ENCODE results near the gene ATP6V1G1. TPM values are rescaled to one million over a fixed set of nuclear protein-coding genes. Genes with fewer than 3 reads are reported as not detected.

Gene ATP6V1G1
- total RNA-seq, 1 donor from 2014 or later = 56.9 TPM

DNA sequence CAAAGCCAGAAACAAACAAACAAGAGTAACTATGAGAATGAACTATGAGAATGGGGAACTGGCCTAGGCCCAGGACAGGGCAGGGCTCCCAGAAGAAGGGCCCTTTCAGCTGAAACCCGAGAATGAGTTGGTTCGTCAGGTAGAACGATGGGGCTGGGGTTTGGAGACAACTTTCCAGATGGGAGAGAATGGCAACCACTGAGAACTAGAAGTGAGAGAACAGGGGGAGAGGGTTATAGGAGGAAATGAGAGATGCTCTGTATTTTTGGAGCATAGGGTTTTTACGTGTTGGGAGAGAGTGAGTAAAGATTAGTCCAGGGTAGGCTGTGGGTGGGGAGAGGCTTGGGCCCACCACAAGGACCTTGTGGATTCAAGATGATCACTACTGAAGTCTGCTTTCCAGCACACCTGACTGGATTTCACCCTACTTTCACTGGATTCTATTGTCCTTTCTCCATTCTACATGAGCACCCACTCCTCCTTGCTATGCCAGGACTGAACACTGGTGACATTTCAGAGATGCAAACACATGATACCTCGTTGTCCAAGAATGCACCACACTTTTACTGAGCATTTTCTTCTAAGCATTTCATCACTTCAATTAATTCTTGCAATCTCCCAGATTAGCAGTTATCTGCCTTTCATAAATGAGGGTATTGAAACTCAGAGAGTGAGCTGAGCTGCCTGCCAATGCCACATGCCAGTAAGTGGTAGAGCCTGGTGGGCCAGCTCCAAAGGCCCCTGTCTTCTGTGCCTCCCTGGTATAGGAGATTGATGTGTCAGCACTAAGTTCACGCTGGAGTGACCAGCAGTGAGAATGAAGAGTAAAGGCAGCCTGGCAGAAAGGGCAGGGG is 20.3 kb downstream of the ATP6V1G1 start:
- Histone ChIP-seq H3K27ac (ENCODE audit: low read depth, low read length) (no peak overlapping the region), H3K4me3 (ENCODE audit: low read length in 3 of 3) (no peak overlapping the region), H3K9ac (ENCODE audit: low read depth in 1 of 3, low read length in 3 of 3) (no peak overlapping the region), H3K9me3 (ENCODE audit: control insufficient read depth in 3 of 3, low read length in 3 of 3) (no peaks in the 10 kb centered on the region), H3K27me3 (ENCODE audit: control insufficient read depth in 3 of 3, insufficient read depth in 3 of 3, low read length in 3 of 3) (no peaks in the 10 kb centered on the region), H3K36me3 (ENCODE audit: control insufficient read depth in 3 of 3, insufficient read depth in 3 of 3, low read length in 3 of 3) (no peaks in the 10 kb centered on the region), H3K4me1 (ENCODE audit: control insufficient read depth in 3 of 3, insufficient read depth in 3 of 3, low read length in 3 of 3) (peaks cover 10 to 20% (median 15%) of the 10 kb centered on the region in 3 donors)

DNA sequence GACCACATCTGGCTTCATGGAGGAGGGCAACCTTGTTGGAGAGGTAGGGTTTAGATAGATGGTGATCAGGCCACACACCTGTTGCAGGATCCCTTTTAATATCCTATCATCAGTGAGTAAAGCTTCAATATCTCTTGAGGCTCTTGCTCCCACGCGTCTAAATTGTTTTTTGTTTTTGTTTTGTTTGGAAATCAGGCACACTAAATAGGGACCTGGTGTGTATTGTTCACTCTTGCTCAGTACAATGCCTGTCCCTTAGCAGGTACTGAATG is 20.9 kb downstream of the ATP6V1G1 start:
- Histone ChIP-seq H3K4me1 (ENCODE audit: control insufficient read depth in 3 of 3, insufficient read depth in 3 of 3, low read length in 3 of 3) (peaks cover 10 to 22% (median 15%) of the 10 kb centered on the region in 3 donors), H3K9ac (ENCODE audit: low read depth in 1 of 3, low read length in 3 of 3) (no peak overlapping the region), H3K27ac (ENCODE audit: low read depth, low read length) (no peak overlapping the region), H3K4me3 (ENCODE audit: low read length in 3 of 3) (no peak overlapping the region), H3K36me3 (ENCODE audit: control insufficient read depth in 3 of 3, insufficient read depth in 3 of 3, low read length in 3 of 3) (no peaks in the 10 kb centered on the region), H3K9me3 (ENCODE audit: control insufficient read depth in 3 of 3, low read length in 3 of 3) (no peaks in the 10 kb centered on the region), H3K27me3 (ENCODE audit: control insufficient read depth in 3 of 3, insufficient read depth in 3 of 3, low read length in 3 of 3) (no peaks in the 10 kb centered on the region)

DNA sequence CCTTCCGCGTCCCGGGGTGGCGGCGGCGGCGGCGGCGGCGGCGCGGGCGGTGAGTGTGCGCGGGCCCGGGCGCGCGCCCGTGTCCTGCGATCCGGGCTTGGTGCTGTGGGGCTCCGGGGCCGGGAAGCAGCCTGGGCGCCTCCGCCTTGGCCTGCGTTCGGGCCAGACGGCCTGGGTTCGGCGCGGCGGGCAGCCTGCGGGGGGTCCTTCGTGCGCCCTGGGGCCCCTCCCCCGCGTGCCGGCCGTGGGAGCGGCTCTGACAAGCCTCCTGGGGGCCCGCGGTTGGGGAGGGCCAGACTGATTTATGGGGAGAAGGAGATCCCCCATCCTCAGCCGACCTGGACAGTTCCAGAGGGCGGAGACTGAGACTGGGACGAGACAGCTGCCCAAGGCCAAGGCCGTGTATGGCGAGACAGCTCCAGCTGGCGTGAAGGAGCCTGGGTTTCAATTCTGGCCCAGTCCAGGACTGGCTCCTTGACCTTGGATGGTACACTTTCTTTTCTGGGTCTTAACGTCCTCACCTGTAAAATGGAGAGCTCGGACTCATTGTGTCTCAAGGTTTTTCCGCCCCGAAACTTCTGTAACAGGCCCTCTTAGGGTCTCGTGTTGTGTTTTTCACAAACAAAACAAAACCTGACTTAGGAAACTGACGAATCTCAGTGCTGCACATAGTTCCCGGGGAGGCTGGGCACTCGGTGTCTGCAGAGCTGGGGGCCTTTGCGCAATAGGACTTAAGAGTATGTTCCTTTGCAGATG is 24.1 kb downstream of the ATP6V1G1 start:
- peak overlapping the region; percentile 82 for H3K27ac ChIP-seq (ENCODE audit: low read depth, low read length)
- no peaks in the 10 kb centered on the region for H3K27me3 ChIP-seq (ENCODE audit: control insufficient read depth in 3 of 3, insufficient read depth in 3 of 3, low read length in 3 of 3)
- H3K9me3 ChIP-seq (ENCODE audit: control insufficient read depth in 3 of 3, low read length in 3 of 3) = no peaks in the 10 kb centered on the region
- no peaks in the 10 kb centered on the region for H3K36me3 ChIP-seq (ENCODE audit: control insufficient read depth in 3 of 3, insufficient read depth in 3 of 3, low read length in 3 of 3)
- H3K4me1 ChIP-seq (ENCODE audit: control insufficient read depth in 3 of 3, insufficient read depth in 3 of 3, low read length in 3 of 3) = peaks cover 10 to 22% (median 15%) of the 10 kb centered on the region in 3 donors
- H3K4me3 ChIP-seq (ENCODE audit: low read length in 3 of 3) = peak overlapping the region; percentile 80 to 85 (median 83)
- H3K9ac ChIP-seq (ENCODE audit: low read depth in 1 of 3, low read length in 3 of 3) = peak overlapping the region; percentile 70 to 85 (median 78)

DNA sequence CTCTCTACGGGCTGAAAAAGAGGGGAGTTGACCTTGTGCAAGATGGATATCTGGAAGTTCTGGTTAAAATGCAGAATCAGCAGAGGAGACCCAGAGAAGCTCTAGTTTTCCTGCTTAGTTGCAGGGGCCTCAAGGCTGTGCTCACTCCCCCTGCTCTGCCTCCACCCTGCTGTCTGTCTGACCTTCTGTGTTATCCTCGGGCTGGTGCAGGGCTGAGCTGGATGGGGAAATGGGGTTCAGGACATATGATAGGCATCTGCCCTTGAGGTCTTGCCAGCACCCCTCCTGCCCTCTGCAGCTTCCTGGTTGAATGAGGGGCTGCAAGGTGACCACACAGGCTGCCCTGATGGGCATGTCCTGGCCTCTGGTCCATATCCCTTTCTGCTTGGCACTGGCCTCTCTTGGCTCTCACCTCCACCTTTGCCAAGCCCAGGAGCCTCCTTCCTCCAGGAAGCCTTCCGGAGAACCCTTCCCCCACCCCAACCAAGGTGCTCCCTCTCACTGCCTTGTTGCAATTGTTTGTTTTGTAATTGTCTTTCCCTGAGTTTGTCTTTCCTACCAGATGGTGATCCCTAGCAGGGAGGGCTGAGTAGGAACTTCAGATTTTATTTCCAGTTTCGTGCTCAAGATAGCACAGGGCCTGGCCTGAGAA is 24.8 kb downstream of the ATP6V1G1 start:
- Histone ChIP-seq H3K27ac (ENCODE audit: low read depth, low read length) (peak overlapping the region; percentile 82), H3K27me3 (ENCODE audit: control insufficient read depth in 3 of 3, insufficient read depth in 3 of 3, low read length in 3 of 3) (no peaks in the 10 kb centered on the region), H3K9me3 (ENCODE audit: control insufficient read depth in 3 of 3, low read length in 3 of 3) (no peaks in the 10 kb centered on the region), H3K36me3 (ENCODE audit: control insufficient read depth in 3 of 3, insufficient read depth in 3 of 3, low read length in 3 of 3) (no peaks in the 10 kb centered on the region), H3K4me1 (ENCODE audit: control insufficient read depth in 3 of 3, insufficient read depth in 3 of 3, low read length in 3 of 3) (peaks cover 10 to 22% (median 15%) of the 10 kb centered on the region in 3 donors), H3K9ac (ENCODE audit: low read depth in 1 of 3, low read length in 3 of 3) (peak overlapping the region; percentile 70 to 85 (median 78)), H3K4me3 (ENCODE audit: low read length in 3 of 3) (peak overlapping the region; percentile 80 to 85 (median 83))

DNA sequence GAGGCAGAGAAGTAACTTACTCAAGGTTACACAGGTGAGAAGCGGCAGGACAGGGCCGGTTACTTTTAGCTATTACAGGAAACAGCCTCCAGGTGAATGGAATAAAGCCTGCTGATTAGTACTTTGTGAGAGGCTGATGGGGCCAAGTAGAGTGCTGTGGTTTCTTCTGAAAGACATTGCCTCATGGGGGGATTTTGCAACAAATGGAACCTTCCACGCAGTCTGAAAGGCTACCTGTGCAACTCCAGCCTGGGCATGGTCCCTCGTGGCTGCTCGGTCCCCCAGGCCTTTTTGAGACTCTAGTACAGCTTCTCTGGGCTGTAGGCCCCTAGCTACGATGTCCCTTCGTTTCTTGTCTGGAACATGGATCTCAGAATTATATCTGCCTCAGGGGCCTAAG is 25.5 kb downstream of the ATP6V1G1 start:
- Histone ChIP-seq H3K9me3 (ENCODE audit: control insufficient read depth in 3 of 3, low read length in 3 of 3) (no peaks in the 10 kb centered on the region), H3K27me3 (ENCODE audit: control insufficient read depth in 3 of 3, insufficient read depth in 3 of 3, low read length in 3 of 3) (no peaks in the 10 kb centered on the region), H3K36me3 (ENCODE audit: control insufficient read depth in 3 of 3, insufficient read depth in 3 of 3, low read length in 3 of 3) (peaks cover under 1 to 1% (median 1%) of the 10 kb centered on the region in 3 donors), H3K4me1 (ENCODE audit: control insufficient read depth in 3 of 3, insufficient read depth in 3 of 3, low read length in 3 of 3) (peaks cover 10 to 22% (median 15%) of the 10 kb centered on the region in 3 donors), H3K9ac (ENCODE audit: low read depth in 1 of 3, low read length in 3 of 3) (no peak overlapping the region), H3K27ac (ENCODE audit: low read depth, low read length) (no peak overlapping the region), H3K4me3 (ENCODE audit: low read length in 3 of 3) (no peak overlapping the region)

DNA sequence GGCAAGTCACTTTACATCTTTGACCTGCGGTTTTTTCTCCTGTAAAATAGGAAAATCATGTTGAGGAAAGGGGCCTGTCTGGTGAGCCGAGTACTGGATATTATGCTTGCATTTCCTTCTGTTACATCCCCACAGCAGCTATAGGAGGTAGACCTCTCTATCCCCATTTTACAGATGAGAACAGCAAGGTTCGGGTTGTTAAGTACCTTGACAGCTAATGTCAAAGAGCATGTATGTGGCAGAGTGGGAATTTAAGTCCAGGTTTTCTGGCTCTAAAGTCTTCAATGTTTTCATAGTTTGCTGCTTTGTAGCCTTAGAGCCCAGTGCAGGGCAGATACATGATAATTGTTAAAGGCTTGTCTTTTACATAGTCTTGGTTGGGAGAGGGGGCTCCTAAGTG is 26.4 kb downstream of the ATP6V1G1 start:
- Histone ChIP-seq H3K9ac (ENCODE audit: low read depth in 1 of 3, low read length in 3 of 3) (no peak overlapping the region), H3K36me3 (ENCODE audit: control insufficient read depth in 3 of 3, insufficient read depth in 3 of 3, low read length in 3 of 3) (peaks cover 2 to 6% (median 2%) of the 10 kb centered on the region in 3 donors), H3K9me3 (ENCODE audit: control insufficient read depth in 3 of 3, low read length in 3 of 3) (no peaks in the 10 kb centered on the region), H3K4me3 (ENCODE audit: low read length in 3 of 3) (no peak overlapping the region), H3K27me3 (ENCODE audit: control insufficient read depth in 3 of 3, insufficient read depth in 3 of 3, low read length in 3 of 3) (no peaks in the 10 kb centered on the region), H3K27ac (ENCODE audit: low read depth, low read length) (no peak overlapping the region), H3K4me1 (ENCODE audit: control insufficient read depth in 3 of 3, insufficient read depth in 3 of 3, low read length in 3 of 3) (peaks cover 10 to 22% (median 15%) of the 10 kb centered on the region in 3 donors)

DNA sequence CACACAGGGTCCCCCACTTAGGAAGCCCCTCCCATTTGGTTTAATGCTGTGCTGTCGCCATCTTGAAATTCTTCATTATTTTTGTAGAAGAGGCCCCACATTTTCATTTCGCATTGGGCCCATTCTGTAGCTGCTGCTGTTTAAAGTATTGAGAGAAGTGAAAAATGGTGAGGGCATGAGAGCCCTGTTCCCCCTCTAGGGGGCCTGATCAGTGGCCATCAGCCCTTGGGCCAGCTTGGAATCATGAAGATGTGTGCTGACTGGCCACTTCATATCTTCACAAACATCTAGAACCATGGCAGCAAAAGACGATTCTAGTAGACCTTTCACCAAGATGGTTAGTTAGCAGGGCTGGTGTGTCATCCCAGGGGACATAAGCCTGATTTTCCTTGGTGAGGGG is 26.8 kb downstream of the ATP6V1G1 start:
- H3K4me1 ChIP-seq (ENCODE audit: control insufficient read depth in 3 of 3, insufficient read depth in 3 of 3, low read length in 3 of 3) = peaks cover 10 to 22% (median 15%) of the 10 kb centered on the region in 3 donors
- H3K4me3 ChIP-seq (ENCODE audit: low read length in 3 of 3) = no peak overlapping the region
- H3K27me3 ChIP-seq (ENCODE audit: control insufficient read depth in 3 of 3, insufficient read depth in 3 of 3, low read length in 3 of 3) = no peaks in the 10 kb centered on the region
- H3K9me3 ChIP-seq (ENCODE audit: control insufficient read depth in 3 of 3, low read length in 3 of 3) = no peaks in the 10 kb centered on the region
- H3K27ac ChIP-seq (ENCODE audit: low read depth, low read length) = no peak overlapping the region
- peaks cover 2 to 6% (median 2%) of the 10 kb centered on the region in 3 donors for H3K36me3 ChIP-seq (ENCODE audit: control insufficient read depth in 3 of 3, insufficient read depth in 3 of 3, low read length in 3 of 3)
- H3K9ac ChIP-seq (ENCODE audit: low read depth in 1 of 3, low read length in 3 of 3) = no peak overlapping the region

DNA sequence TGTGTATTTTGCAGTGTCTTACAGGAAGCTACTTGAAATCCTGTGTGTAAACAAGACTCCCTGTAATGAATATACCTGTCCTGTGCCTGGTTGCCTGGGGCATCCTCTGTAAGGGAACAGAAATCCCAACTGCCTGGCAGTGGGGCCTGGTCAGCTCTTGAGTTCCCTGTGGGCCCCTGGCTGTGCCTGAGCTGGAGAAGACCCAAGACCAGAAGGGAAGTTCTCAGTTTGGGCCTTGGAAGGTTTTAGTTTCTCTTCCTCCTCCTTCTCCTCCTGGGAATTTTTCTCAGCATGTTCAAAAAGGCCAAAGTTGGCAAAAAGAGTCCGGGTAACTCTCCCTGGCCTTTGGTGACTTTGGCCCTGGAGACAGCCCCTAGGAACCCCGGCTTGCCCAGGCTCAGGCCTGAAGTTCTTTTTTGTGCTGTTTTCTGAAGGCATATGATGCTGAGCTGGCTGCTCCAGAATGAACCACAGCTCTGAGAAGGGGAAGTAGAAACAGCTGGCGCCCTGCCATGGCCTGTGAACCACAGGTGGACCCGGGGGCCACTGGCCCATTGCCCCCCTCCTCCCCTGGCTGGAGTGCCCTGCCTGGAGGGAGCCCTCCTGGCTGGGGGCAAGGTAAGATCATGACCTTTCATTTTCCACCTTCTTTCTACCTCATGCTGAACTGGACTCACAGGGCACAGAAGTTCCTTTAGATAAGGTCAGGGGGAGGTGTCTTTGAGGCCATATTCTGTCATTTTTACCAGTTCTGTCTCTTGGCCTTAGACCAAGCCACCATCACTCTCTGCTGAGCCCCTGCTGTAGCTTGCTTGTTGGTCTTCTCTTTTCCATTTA is 29.3 kb downstream of the ATP6V1G1 start:
- Histone ChIP-seq H3K4me3 (ENCODE audit: low read length in 3 of 3) (no peak overlapping the region), H3K36me3 (ENCODE audit: control insufficient read depth in 3 of 3, insufficient read depth in 3 of 3, low read length in 3 of 3) (peaks cover 2 to 6% (median 2%) of the 10 kb centered on the region in 3 donors), H3K4me1 (ENCODE audit: control insufficient read depth in 3 of 3, insufficient read depth in 3 of 3, low read length in 3 of 3) (peaks cover 7 to 11% (median 9%) of the 10 kb centered on the region in 3 donors), H3K9me3 (ENCODE audit: control insufficient read depth in 3 of 3, low read length in 3 of 3) (no peaks in the 10 kb centered on the region), H3K27ac (ENCODE audit: low read depth, low read length) (no peak overlapping the region), H3K27me3 (ENCODE audit: control insufficient read depth in 3 of 3, insufficient read depth in 3 of 3, low read length in 3 of 3) (no peaks in the 10 kb centered on the region), H3K9ac (ENCODE audit: low read depth in 1 of 3, low read length in 3 of 3) (peak overlapping the region in 1 of 3 donors; percentile 20)

DNA sequence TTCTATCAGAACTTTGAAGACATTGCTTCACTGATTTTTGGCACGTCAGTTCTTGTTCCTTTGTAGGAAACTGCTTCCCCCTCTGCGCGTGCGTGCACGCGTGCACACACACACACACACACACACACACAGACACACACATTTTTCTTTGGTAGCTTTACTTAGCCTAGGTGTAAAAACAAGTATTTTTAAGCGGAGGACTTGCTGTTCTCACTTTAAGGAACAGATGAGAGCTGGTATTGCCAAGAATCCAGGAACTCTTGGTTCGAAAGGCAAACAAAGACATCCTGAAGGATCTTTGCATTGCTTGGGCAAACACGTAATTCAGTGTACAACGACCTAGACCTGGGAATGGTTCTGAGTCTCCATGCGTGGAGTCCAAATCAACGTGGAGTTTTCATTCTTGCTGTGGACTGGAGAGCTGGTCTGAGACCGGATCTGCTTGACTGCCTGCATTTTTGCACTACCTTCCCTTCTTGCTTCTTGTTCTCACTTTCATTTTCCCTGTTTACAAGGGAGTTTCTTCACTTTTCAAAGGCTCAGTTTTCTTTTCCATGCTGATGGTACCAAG is 31.7 kb downstream of the ATP6V1G1 start:
- H3K27ac ChIP-seq (ENCODE audit: low read depth, low read length) = no peak overlapping the region
- no peak overlapping the region for H3K9ac ChIP-seq (ENCODE audit: low read depth in 1 of 3, low read length in 3 of 3)
- no peaks in the 10 kb centered on the region for H3K9me3 ChIP-seq (ENCODE audit: control insufficient read depth in 3 of 3, low read length in 3 of 3)
- H3K4me1 ChIP-seq (ENCODE audit: control insufficient read depth in 3 of 3, insufficient read depth in 3 of 3, low read length in 3 of 3) = no peaks in the 10 kb centered on the region
- no peaks in the 10 kb centered on the region for H3K27me3 ChIP-seq (ENCODE audit: control insufficient read depth in 3 of 3, insufficient read depth in 3 of 3, low read length in 3 of 3)
- H3K36me3 ChIP-seq (ENCODE audit: control insufficient read depth in 3 of 3, insufficient read depth in 3 of 3, low read length in 3 of 3) = peaks cover 5 to 8% (median 7%) of the 10 kb centered on the region in 3 donors
- peak overlapping the region in 1 of 3 donors; percentile 40 for H3K4me3 ChIP-seq (ENCODE audit: low read length in 3 of 3)
